ENCODE measurements around the gene REV3L.
A peak's percentile ranks its signal among the peaks of the same experiment; 100 is the strongest.

The REV3L gene

GRCh38 chr6:111485342-111485741, 2.3 kb upstream of the REV3L start:
- Histone ChIP-seq H3K27ac (ENCODE audit: low read depth, low read length) (peak overlapping the region; percentile 97; the same call in 1 of the 2 replicates), H3K79me2 (ENCODE audit: insufficient read depth, low read length) (peaks cover 66% of the 10 kb centered on the region), H3K4me2 (ENCODE audit: low read depth, low read length, poor library complexity, severe bottlenecking) (peak overlapping the region; percentile 98), H4K20me1 (ENCODE audit: low read depth, low read length) (0 out of 2 replicates have a peak, but pooled peaks cover under 1% of the 10 kb centered on the region), H3K9me3 (ENCODE audit: insufficient read depth, low read length) (no peaks in the 10 kb centered on the region), H3K27me3 (ENCODE audit: low read length) (no peaks in the 10 kb centered on the region), H2AFZ (ENCODE audit: low read depth, low read length, severe bottlenecking) (no peak overlapping the region), H3K36me3 (ENCODE audit: low read length) (peaks cover 4% of the 10 kb centered on the region; the same call in 1 of the 2 replicates), H3K4me3 (ENCODE audit: insufficient read depth, low read length, poor library complexity, severe bottlenecking) (no peak overlapping the region), H3K9ac (ENCODE audit: low read length) (peak overlapping the region; percentile 97; the same call in 1 of the 2 replicates), H3K9me2 (replicated peaks; ENCODE audit: insufficient read depth, low read length) (no peaks in the 10 kb centered on the region), H3F3A (ENCODE audit: insufficient read depth) (peaks cover 16% of the 10 kb centered on the region)
- TF ChIP-seq, protein P1, sequence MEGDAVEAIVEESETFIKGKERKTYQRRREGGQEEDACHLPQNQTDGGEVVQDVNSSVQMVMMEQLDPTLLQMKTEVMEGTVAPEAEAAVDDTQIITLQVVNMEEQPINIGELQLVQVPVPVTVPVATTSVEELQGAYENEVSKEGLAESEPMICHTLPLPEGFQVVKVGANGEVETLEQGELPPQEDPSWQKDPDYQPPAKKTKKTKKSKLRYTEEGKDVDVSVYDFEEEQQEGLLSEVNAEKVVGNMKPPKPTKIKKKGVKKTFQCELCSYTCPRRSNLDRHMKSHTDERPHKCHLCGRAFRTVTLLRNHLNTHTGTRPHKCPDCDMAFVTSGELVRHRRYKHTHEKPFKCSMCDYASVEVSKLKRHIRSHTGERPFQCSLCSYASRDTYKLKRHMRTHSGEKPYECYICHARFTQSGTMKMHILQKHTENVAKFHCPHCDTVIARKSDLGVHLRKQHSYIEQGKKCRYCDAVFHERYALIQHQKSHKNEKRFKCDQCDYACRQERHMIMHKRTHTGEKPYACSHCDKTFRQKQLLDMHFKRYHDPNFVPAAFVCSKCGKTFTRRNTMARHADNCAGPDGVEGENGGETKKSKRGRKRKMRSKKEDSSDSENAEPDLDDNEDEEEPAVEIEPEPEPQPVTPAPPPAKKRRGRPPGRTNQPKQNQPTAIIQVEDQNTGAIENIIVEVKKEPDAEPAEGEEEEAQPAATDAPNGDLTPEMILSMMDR (IDR thresholded peaks at IDR 0.05; ENCODE audit: insufficient read depth, low read length, poor library complexity, severe bottlenecking), result no peak
- no peak for TF ChIP-seq EZH2phosphoT487 (conservative IDR thresholded peaks at IDR 0.05; ENCODE audit: low read length)

DNA sequence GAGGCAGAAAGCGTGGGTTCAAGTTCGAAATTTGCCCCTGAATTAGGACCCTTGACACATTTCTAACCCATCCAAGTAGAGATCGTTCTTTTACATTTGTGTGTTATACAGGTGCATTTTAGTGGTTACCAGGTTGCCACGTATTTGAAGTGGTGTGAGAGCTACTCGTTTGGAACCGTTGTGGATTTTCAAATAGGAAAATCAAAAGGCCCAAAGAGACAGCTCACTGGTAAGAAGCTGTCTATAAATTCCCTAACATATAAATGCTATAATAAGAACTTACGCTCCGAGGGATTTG, 1.6 kb upstream of the REV3L start:
- Histone ChIP-seq H3K4me2 (ENCODE audit: low read depth, low read length, poor library complexity, severe bottlenecking) (peak overlapping the region; percentile 98), H3K79me2 (ENCODE audit: insufficient read depth, low read length) (peaks cover 74% of the 10 kb centered on the region), H3K27ac (ENCODE audit: low read depth, low read length) (peak overlapping the region; percentile 97), H2AFZ (ENCODE audit: low read depth, low read length, severe bottlenecking) (peak overlapping the region; percentile 40), H3F3A (ENCODE audit: insufficient read depth) (peaks cover 18% of the 10 kb centered on the region), H3K27me3 (ENCODE audit: low read length) (no peaks in the 10 kb centered on the region), H3K4me3 (ENCODE audit: insufficient read depth, low read length, poor library complexity, severe bottlenecking) (peak overlapping the region; percentile 91), H3K9ac (ENCODE audit: low read length) (peak overlapping the region; percentile 97), H4K20me1 (ENCODE audit: low read depth, low read length) (no peaks in the 10 kb centered on the region), H3K9me2 (replicated peaks; ENCODE audit: insufficient read depth, low read length) (no peaks in the 10 kb centered on the region), H3K36me3 (ENCODE audit: low read length) (peaks cover 4% of the 10 kb centered on the region; the same call in 1 of the 2 replicates), H3K9me3 (ENCODE audit: insufficient read depth, low read length) (no peaks in the 10 kb centered on the region)
- TF ChIP-seq, protein P1 (IDR thresholded peaks at IDR 0.05; ENCODE audit: insufficient read depth, low read length, poor library complexity, severe bottlenecking), result no peak

- no peaks in the 10 kb centered on the region for H3K27me3 ChIP-seq (ENCODE audit: low read length)
- H3K9ac ChIP-seq (ENCODE audit: low read length), result peak overlapping the region; percentile 97
- H3K4me2 ChIP-seq (ENCODE audit: low read depth, low read length, poor library complexity, severe bottlenecking), result peak overlapping the region; percentile 98
- peak overlapping the region; percentile 91 for H3K4me3 ChIP-seq (ENCODE audit: insufficient read depth, low read length, poor library complexity, severe bottlenecking)
- H3K79me2 ChIP-seq (ENCODE audit: insufficient read depth, low read length), result peaks cover 80% of the 10 kb centered on the region
- no peak for TF ChIP-seq EZH2phosphoT487 (conservative IDR thresholded peaks at IDR 0.05; ENCODE audit: low read length)
- TF ChIP-seq, protein P1 (IDR thresholded peaks at IDR 0.05; ENCODE audit: insufficient read depth, low read length, poor library complexity, severe bottlenecking), result no peak
- H3K9me2 ChIP-seq (replicated peaks; ENCODE audit: insufficient read depth, low read length), result no peaks in the 10 kb centered on the region
- peak overlapping the region; percentile 97 for H3K27ac ChIP-seq (ENCODE audit: low read depth, low read length)
- peak overlapping the region; percentile 40 for H2AFZ ChIP-seq (ENCODE audit: low read depth, low read length, severe bottlenecking)
- peaks cover 4% of the 10 kb centered on the region; the same call in 1 of the 2 replicates for H3K36me3 ChIP-seq (ENCODE audit: low read length)
- H4K20me1 ChIP-seq (ENCODE audit: low read depth, low read length), result no peaks in the 10 kb centered on the region
- H3F3A ChIP-seq (ENCODE audit: insufficient read depth), result peaks cover 23% of the 10 kb centered on the region
- no peaks in the 10 kb centered on the region for H3K9me3 ChIP-seq (ENCODE audit: insufficient read depth, low read length)
Observed at GRCh38 chr6:111483736-111484632, 966 bp upstream of the REV3L start.

All from SU-DHL-6 (cell line).